Bone marrow (tissue), 2 donors: ENCODE measurements around the gene S100A12.
"Not testable (repeated sequence)": the region's sequence is repeated elsewhere in the genome, so short reads cannot be mapped to it uniquely, and the experiment has no call there.

Experiments
- DNase-seq, 2 donors: peaks; one replicate each; lab custom pipeline; 2025; lab: John Stamatoyannopoulos, UW

The S100A12 gene

DNA sequence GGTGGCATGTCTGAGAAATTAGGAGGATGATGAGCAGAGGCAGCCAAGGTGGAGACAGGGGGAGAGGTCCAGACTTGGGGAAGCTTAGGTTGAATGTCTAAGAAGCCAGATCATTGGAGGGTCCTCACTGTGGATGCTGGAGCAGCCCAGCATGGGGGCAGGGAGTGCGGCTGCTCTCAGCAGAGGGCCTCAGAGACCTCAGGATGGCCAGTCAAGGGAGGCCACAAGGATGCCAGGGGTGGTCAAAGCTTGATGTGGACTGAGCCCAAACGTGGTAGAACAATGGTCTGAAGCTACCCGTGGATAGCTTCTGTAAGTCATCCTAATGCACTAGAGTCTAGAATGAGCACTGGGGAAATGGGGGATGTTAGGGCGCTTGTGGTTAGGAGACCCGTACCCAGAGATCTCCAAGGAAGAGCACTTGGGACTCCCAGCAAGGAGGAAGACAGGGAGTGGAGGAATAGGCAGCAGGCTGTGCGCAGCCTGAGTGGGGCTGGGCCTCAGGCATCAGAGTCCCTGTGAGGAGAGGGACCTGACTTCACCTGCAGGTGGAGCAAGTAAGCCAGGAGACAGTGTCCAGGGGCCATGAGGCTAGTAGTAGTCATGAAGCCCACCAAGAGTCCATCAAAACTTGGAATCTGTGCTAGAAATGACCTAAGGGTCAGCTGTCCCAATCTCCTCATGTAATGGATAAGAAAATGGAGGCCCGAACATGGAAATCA lies 22.0 kb downstream of the S100A12 start:
- DNase-seq = no peak

DNA sequence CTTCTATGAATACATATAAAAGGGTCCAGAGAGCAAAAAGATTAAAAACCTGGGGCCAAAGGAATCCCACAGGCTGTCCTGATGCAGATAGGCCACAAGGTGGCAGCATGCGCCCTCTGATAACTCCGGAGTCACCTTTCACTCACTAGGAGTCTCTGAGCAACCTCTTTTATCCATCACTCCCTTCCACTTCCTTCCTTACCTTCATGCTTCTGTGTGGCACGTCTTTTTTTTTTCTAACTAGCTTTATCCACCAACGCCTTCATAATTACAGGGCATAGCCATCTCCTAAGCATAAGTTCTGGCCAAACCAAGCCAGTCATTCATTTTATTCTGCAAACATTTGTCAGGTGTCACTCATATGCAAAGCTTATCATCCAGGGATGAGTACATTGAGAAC lies 22.9 kb downstream of the S100A12 start:
- DNase-seq = peak; percentile 14 to 52

DNA sequence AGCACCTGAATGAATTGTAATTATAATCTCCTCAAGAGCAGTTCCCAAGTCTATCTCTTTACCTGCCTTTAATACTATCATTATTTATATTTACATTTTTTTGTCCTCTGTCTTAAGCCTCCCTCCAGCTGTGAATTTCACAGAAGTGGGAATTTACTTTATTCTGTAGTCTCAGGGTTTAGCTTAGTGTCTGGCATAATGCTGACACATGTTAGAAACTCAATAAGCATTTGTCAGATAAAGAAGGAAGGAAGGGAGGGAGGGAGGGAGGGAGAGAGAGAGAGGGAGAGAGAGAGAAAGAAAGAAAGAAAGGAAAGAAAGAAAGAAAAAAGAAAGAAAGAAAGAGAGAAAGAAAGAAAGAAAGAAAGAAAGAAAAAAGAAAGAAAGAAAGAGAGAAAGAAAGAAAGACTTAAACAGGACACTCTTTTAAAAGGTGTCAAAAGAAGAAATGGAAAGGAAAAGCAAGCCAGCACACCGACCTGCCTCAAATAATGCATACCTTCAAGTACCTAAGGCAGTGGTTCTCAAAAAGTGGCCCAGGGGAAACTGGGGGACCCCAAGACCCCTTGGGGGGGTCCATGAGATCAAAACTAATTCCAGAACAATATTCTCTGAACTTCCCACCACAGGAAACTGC lies 25.0 kb downstream of the S100A12 start:
- no peak for DNase-seq

DNA sequence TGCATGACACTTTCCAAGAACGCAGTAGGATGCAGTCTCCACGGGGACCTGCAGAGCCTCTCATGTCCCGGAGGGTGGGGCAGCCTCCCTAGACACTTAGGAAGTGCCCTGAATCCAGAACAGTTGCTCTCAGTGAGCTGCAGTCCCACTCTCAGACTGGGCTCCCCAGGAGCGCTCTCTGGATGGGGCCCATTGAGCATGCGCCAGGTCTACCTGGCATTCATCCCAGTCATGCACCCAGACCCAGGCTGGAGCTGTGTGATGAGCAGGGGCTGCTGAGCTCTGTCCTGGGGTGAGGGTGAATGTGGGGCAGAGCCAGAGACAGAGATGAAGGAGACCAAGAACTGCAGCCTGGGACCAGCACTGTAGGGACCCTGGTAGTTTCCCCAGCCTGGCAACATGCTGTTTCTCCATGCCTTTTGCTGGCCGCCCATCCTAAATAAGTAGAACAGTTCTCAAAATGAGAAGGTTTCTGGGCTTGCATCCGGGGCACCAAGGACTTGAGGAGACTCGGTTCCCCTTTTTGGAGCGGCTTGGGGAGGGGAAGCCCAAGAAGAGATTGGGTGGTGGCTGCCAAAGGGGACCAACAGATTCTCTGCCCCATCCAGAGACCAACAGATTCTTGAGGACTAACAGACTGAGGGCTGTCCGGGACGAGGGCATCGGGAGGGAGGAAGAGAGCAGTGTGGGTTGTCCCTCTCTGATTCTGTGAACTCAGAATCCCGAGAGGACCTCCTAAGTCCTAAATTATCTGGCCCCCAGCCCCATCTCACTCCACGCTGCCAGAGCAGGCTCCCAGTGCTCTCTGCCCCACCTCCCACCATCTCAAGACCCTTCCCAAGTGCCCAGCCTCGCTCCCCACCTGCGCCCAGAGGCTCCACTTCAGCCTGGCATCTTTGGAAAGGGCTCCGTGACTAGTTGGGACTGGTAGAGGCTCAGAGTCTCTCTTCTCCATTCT lies 25.8 kb downstream of the S100A12 start:
- DNase-seq = no peak

DNA sequence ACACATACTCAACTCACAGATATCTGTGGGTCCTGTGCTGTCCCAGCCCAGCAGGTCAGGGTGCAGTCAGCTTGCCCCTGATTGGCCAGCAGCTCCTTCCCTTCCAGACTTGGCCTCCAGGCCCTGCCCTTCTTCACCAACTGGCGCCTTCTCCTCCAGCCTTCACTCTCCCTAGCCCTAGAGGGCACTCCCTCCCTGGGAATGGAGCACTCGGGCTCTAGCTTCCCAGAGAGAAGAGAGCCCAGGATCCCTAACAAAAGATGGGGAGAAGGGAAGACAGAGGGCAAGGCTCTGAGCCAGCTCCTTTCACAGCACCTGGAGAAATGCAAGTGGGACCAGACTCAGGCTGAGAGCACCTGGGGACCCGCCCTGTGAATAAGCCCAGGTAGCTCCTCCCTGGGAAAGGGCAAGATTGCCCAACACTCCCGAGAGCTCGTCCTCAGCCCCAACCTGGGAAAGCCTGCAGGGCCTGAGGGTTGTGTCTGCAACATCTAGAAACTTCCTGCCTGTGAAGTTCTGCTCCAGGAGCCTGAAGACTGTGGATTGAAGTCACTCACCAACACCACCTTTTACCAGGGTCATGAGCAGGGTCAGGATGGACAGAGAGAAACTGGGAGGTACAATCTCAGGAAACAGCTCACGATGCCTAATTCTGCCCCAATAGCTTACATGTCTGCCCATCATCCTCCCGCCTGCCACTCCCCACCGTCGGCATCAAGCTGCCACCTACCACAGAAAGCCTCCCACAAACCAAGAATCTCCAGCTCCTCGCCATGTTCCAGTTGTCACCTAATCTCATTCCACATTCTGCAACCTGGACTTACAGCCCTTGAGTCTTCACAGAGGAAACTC lies 26.7 kb downstream of the S100A12 start, which contains the start of gene PGLYRP4:
Gene PGLYRP4, minus strand, starts transcription at position 331 of the 852 bp plus-strand sequence. CDS start 909 bp downstream, outside the sequence.
- no peak for DNase-seq

DNA sequence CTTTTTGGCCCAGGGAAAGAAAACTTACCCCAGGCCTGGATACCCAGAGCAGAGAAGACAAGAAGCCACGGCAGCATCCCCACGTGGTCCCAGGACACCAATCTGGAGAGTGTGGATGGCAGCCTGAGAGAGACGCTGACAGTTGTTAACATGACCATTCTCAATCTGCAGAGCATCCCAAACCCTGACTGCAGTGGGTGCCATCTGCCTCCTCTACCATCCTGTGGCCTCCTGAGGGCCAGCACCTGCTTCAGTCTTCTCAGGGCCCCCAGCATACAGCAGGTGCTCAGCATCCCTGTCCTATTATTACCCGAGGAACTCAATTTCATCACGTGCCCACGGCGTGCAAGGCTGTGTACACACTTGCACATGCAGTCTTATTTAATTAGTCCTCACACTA lies 27.6 kb downstream of the S100A12 start:
- no peak for DNase-seq

DNA sequence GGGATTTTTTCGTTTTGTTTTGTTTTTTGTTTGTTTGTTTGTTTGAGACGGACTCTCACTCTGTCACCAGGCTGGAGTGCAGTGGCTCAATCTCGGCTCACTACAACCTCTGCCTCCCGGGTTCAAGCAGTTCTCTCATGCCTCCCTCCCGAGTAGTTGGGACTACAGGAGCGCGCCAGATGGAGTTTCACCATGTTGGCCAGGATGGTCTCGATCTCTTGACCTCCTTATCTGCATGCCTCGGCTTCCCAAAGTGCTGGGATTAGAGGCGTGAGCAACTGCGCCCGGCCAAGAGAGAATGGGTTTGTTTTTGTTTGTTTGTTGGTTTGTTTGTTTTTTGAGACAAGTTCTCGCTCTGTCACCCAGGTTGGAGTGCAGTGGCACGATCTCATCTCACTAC lies 28.4 kb downstream of the S100A12 start:
- DNase-seq = not testable (repeated sequence)

DNA sequence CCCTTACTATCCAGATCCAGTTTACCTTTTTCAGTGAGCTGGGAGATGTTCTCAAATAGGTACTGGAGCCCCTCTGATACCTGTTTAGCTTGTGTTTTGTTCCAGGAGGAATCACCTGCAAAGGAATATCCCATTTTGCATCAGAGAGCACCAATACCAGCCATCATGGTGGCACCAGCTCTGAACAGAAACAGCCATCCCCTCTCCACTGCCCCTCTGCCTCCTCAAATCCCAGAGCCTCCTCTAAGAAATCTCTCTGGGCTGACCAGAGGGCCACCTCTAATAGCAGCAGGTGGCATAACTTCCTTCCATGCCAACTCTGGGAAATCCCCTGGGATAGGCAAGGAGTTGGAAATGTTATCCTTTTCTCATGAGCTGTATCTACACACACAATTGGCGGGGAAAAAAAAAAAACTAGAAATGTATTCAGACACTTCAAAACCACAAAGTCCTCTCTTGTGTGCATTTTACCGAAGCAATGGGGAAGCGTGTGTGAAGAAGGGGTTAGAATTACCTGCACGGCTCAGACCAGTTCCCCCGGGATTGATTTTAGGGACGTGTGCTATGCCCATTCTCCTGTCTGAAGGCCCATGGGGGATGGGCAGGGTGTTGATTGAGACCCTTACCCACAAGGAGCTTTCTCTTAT lies 29.2 kb downstream of the S100A12 start:
- DNase-seq = no peak

DNA sequence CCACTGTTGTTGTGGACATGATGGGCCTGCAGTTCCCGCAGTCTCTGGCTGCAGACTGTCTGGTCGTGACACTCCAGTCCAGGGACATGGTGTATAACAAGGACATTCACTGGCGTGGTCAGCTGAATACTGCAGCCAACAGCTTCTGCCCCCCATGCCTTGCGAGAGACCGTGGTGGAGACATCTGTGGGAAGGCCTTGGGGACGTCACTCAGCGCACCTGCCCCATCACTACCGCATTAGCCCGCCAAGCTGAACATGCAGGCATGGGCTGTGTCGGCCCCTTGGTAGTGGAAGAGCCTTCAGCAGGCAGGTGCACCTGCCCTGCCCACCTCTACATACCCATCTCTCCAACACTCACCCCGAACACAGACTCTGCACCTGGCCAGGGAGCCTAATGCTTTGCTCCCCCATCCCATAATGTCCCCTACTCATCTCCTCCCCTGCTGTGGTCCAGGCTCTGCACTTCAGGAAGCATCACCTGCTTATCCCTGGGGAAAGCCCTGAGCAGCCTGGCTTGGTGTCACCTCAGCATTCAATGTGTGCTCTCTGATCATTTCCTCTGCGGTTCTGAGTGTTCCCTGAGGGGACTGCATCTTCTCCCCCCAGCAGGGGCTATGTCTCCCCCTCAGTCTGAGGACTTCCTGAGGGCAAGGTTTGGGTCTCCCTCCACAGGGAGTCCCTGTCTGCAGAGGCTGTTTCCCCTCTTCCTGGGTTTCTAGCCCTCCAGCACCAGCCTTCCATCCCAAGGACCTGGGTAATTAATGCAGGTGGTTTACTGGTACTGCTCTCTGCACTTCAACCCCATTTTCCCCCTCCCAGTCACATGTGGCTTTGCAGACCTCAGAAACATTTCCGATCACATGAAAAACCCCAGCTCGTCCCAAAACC lies 30.0 kb downstream of the S100A12 start:
- DNase-seq = no peak

DNA sequence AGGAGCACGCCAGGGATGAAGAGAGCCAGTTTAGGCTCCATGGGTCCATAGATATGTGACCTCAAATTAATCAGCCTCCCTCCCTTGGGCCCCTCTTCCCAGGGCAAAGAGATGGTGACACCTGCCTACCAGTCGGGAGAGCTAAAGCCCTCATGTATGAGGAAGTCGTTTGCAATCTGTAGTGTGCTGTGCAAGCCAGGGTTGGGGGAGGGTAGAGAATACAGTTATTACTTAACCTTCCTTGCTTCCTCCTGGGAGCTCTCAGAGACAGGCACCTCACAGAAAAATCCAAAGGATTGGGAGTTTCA lies 30.7 kb downstream of the S100A12 start:
- peak in 1 of 2 donors; percentile 19 for DNase-seq

DNA sequence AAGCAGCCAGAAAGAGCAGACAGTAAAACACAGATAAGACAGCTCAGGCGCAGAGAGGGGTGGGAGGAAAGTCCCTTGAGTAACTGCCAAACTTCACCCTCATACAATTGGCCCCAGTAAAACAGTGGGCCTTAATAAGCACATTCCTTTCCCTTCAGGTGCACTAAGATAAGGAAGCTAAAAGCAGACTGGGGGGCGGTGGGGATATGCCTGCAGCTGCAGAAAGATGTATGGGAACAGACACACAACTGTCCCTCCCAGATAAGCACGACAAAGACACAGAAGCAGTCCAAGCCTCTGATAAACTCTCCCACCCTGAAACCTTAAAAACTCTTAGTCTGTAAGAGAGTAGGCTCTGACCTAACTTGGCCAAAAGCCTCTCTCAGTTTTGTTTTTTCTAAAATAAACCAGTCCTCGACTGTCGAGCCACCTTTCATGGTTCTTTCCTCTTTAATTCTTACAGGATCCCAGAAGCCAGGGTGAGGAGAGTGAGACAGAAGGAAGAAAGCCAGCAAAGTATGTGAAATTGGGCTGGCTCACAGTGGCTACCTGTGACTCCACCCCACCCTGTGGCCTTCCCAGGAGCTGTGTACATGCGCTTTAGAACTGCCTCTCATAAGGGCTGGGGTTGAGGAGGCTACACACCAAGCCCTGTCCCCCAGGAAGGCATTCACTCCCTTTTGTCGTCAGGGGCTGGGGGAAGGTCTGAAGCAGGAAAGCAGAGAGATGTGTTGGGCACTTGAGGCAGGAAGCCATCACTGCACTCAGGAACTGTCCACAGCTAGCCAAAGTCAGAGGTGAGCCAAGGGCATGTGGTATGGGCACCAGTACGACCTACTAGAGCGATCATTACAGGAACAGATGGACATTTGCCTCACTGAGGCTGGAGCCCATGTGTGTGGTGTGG lies 31.4 kb downstream of the S100A12 start:
- no peak for DNase-seq

DNA sequence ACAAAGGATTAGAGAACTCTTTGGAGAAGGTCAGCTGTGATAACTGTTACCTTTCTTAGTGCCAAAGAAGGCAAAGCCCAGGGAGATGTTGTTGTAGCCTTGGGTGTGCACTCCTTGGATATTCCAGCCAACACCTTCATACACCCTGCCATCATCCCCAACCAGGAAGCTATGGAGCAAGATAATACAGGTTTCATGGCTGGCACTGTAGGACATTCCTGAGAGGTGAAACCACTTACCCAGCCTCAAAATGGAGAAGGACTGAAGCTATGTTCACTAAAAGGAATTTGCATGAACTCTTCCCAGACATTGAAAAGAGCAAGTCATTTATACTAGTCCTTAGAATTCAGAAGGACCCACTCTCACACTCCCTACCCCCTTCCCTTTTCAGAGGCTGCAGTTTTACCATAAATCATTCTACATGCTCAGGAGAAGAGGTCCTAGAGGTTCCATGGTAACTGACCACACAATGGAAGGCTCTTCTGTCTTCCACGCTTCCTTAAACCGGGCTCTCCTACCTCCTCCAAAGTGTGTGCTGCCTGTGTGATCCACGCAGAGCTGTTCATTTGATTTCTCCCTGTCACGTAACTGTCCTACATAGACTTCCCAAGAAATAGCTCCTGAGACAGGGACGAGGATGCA lies 32.3 kb downstream of the S100A12 start:
- DNase-seq = no peak

DNA sequence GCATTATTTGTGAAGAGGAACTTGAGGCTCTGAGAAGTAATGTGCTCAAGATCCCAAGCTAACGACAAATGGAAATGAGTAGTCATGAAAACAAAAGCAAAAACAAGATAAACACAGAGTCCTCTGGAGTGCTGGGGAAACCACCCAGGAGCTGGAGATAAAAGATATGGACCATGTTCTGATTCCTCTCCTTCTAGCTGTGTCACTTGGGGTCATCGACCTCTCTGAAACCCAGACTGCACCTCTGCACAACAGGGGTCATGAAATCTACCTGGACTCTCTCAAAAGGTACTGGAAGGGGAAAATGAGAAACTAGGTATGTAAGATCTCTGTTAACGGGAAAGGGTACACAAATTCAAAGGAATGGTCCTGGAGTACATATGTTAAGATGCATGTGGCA lies 33.2 kb downstream of the S100A12 start:
- no peak for DNase-seq

DNA sequence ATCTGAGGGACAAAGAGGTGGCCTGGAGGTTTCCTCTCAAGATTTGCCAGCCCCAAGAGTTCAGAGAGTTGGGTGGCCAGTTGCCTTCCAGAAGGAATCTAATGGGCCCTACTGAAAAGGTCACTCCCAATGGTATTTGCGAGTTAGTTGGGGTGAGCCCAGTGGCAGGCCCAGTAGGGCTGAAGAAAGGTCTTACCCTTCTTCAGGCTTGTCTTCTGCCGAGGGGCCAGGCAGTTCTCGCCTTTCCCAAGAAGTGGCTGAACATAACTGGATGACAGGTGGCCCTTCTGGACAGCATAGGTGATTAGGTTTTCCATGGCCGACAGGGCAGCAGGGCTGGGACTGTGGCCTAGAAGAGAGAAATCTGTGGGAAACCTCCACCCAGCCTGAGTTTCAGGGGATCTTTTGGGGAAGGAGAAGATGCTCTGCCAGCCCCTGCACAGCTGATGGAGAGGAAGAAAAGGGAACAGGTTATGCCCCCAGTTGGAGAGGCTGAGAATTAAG lies 33.9 kb downstream of the S100A12 start:
- no peak for DNase-seq

DNA sequence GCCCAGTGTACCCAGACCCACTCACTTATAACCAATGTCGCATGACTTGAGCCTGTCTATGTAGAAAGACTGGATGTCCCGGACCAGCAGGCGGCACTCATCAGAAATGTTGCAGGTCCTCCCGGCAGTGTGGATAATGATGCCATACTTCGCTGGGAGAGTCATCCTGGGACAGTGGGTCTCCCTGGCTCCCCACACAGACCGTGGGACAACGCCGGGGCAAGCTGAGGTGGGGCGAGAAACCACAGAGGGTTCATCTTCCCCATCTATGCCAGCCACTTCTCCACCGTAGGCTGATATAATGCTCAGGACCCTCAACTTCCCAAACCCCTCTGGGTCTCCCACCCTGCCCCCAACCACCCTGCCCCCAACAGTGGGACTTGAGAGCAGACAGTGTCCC lies 35.1 kb downstream of the S100A12 start:
- no peak for DNase-seq

DNA sequence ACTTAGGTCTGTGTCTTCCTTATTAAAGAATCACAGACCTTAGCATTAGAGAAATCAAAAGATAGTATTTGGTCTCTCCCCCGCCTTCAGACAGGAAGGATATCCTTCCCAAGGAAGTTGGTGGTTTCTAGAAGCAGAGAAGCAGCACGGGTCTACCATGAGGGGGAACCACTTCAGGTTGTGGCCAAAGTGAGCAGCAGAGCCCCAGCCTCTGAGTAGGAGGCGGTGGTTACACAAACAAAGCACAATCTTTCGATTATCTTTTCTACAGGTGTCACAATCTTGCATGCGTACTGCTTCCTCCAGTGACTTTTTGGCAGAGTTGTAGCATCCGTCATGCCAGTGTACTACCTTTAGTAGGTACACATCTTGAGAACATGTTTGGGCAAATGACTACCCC lies 35.6 kb downstream of the S100A12 start:
- no peak for DNase-seq

DNA sequence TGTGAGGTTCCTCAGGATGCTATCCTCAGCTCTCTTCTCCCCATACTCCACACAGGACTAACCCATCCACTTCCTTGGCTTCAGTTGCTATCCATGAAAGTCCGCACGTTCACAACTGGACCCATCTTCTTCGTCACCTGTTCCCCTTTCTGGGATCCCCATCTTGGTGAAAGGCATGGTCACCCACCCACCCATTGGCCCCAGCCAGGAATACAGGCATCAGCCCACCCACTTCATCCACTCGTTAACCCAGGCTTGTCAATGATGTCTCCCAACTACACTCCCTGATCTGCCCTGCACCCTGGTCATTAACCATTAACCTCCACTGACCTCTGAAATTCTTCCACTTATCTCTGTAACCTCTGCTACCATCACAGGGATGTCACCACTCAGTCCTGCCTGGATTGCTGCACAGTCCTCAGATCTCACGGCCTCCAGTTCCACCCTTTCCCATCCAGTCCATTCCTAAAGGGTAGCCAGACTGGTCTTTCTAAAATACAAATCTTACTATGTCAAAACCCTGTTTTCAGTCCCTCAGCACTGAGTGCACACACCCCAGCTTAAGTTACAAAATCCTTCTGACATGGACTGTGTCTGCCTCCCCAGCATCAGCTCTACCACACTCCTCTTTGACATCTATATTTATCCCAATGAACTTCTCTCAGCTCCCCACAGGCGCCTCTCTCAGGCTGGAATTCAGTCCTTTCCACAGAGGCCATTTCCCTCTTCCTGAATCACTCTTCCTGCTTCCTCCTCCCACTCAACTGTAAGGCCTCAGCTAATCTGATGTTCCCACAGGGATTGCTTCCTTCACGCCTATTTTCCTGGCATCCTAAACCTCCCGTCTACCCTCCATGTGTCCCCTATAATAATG lies 37.2 kb downstream of the S100A12 start:
- no peak for DNase-seq
